T-helper 17 cell (primary cell): Measurements from ENCODE around the gene FEN1. TPM values are rescaled to one million over a fixed set of nuclear protein-coding genes. Genes with fewer than 3 reads are reported as not detected.

ENCODE experiments used
- total RNA-seq, 4 donors: library from RNA in 2 of 4; stranded (reverse) in 2 of 4; gene quantifications; one replicate each; pipeline ENCODE4 v1.2.3 and lab custom pipeline; 2022 to 2026

FEN1 gene
- total RNA-seq, 2 donors from 2014 or later, result 9.7 to 13.0 TPM

Other genes starting within 250 kb of the FEN1 start
- gene SYT7, start 211.8 kb upstream of the FEN1 start, total RNA-seq, result not detected
- gene DAGLA, start 112.5 kb upstream of the FEN1 start, total RNA-seq, result 1 to 10 TPM; 1.3 to 2.1 TPM
- 1 to 10 TPM in 1 of 2 donors, under 1 TPM in 1; 0.47 to 1.5 TPM for gene MYRF, start 40.3 kb upstream of the FEN1 start, total RNA-seq
- 10 to 100 TPM; 68.4 to 77.6 TPM for gene TMEM258, start 312 bp upstream of the FEN1 start, total RNA-seq
- gene FADS1, start 24.1 kb downstream of the FEN1 start, total RNA-seq, result 1 to 10 TPM; 1.2 to 4.6 TPM
- gene FADS2, start 35.4 kb downstream of the FEN1 start, total RNA-seq, result 10 to 100 TPM in 1 of 2 donors, 1 to 10 TPM in 1; 5.2 to 15.7 TPM
- 10 to 100 TPM in 1 of 2 donors, 1 to 10 TPM in 1; 8.5 to 14.5 TPM for gene FADS3, start 98.6 kb downstream of the FEN1 start, total RNA-seq
- gene RAB3IL1, start 124.7 kb downstream of the FEN1 start, total RNA-seq, result not detected
- under 1 TPM; 0.26 to 0.35 TPM for gene BEST1, start 157.4 kb downstream of the FEN1 start, total RNA-seq
- 1,000 to 10,000 TPM; 1,744 to 2,260 TPM for gene FTH1, start 174.7 kb downstream of the FEN1 start, total RNA-seq